HepG2 (cell line): ENCODE data around the gene VWA3A. TPM values are rescaled to one million over a fixed set of nuclear protein-coding genes. Genes with fewer than 3 reads are reported as not detected.

Experiments
- ATAC-seq: fragments of 200-7000 bp; cut with Tn5 transposase; 3 replicates; pipeline ENCODE4 v1.9.1; 2020; ENCODE audit warnings: mild to moderate bottlenecking, moderate library complexity
- BruUV-seq: library from RNA; stranded (reverse); fragments of 400-500 nt; replicated peaks from 2 replicates; lab custom pipeline; 2021; lab: Mats Ljungman, UMichigan
- CTCF ChIA-PET: fragments of 300-600 bp; formaldehyde crosslinking; extraction: SDS; loops from one replicate; lab custom pipeline; 2021; ENCODE audit warnings: low total read pairs, inconsistent platforms, low intra/inter-chr PET ratio; lab: Yijun Ruan, JAX
- POLR2A ChIA-PET: fragments of 350-600 bp; sonication (Branson Sonifier 250); formaldehyde crosslinking; loops from one replicate; lab custom pipeline; 2020; ENCODE audit warnings: antibody characterized with exemption, inconsistent platforms; lab: Yijun Ruan, JAX
- DNase-seq: peaks from one replicate; pipeline ENCODE4 v3.0.0-alpha.2; 2015; ENCODE audit warnings: low spot score
- FAIRE-seq: peaks from 3 replicates; lab custom pipeline; 2011; peaks lifted over from hg19 to GRCh38; lab: Jason Lieb, UNC
- H2AFZ ChIP-seq: one replicate; pipeline ENCODE4 v1.6.1; 2011; ENCODE audit warnings: low read length, inconsistent platforms
- H3K27ac ChIP-seq: fragments of 300-600 bp; 3 replicates; pipeline ENCODE4 v1.8.0; 2011; ENCODE audit warnings: mixed run types, mild to moderate bottlenecking, mixed read lengths, low read length, inconsistent platforms; ENCODE audit not compliant: insufficient read depth; ENCODE audit errors: extremely low read length
- H3K27me3 ChIP-seq, 2 experiments: fragments of 200-600 bp in 1 of 2; 2 replicates in 1 of 2; 3 replicates in 1 of 2; pipeline versions ENCODE4 v1.6.0 to v1.8.0; 2011; ENCODE audit warnings: low read length in 2 of 2, mild to moderate bottlenecking in 2 of 2, moderate library complexity in 2 of 2, inconsistent platforms in 1 of 2; ENCODE audit not compliant: insufficient read depth in 2 of 2, control insufficient read depth in 1 of 2
- H3K36me3 ChIP-seq, 2 experiments: fragments of 200-600 bp in 1 of 2; replicated peaks in 1 of 2; 2 replicates in 1 of 2; 3 replicates in 1 of 2; pipeline versions ENCODE4 v1.5.1 to v1.8.0; 2011; ENCODE audit warnings: low read length in 2 of 2, inconsistent platforms in 1 of 2; ENCODE audit not compliant: insufficient read depth in 2 of 2, control insufficient read depth in 1 of 2
- H3K4me1 ChIP-seq: 2 replicates; pipeline ENCODE4 v1.5.1; 2012; ENCODE audit warnings: low read length, inconsistent platforms; ENCODE audit not compliant: insufficient read depth
- H3K4me2 ChIP-seq: 2 replicates; pipeline ENCODE4 v1.6.0; 2011; ENCODE audit warnings: low read depth, low read length, inconsistent platforms
- H3K4me3 ChIP-seq, 3 experiments: fragments of 200-600 bp in 1 of 3; sonication (generic), shearing (Covaris generic) in 1 of 3; replicated peaks in 1 of 3; 2 replicates each; pipeline ENCODE4 v1.5.1; 2011 to 2016; ENCODE audit warnings: low read length in 3 of 3, inconsistent platforms in 2 of 3, low read depth in 2 of 3, mild to moderate bottlenecking in 2 of 3, control low read depth in 1 of 3, mixed read lengths in 1 of 3; ENCODE audit not compliant: insufficient read depth in 1 of 3
- H3K79me2 ChIP-seq: one replicate; pipeline ENCODE4 v1.6.1; 2011; ENCODE audit warnings: low read length, inconsistent platforms; ENCODE audit not compliant: insufficient read depth
- H3K9ac ChIP-seq: 2 replicates; pipeline ENCODE4 v1.6.0; 2011; ENCODE audit warnings: mild to moderate bottlenecking, low read depth, low read length, inconsistent platforms; ENCODE audit not compliant: insufficient read depth
- H3K9me3 ChIP-seq: 2 replicates; pipeline ENCODE4 v1.5.1; 2012; ENCODE audit warnings: mild to moderate bottlenecking, low read length
- H4K20me1 ChIP-seq: 2 replicates; pipeline ENCODE4 v1.6.0; 2011; ENCODE audit warnings: inconsistent platforms, mild to moderate bottlenecking, low read length, moderate library complexity; ENCODE audit not compliant: insufficient read depth
- ARNT ChIP-seq: fragments of 450-650 bp; IDR thresholded peaks from 2 replicates; pipeline ENCODE4 v1.6.1; 2017
- ATM ChIP-seq: fragments of 450-650 bp; IDR thresholded peaks from 2 replicates; pipeline ENCODE4 v1.7.1; 2017; ENCODE audit warnings: mild to moderate bottlenecking, borderline replicate concordance
- CSRNP2 ChIP-seq: sonication (generic); formaldehyde crosslinking; conservative IDR thresholded peaks from 2 replicates; pipeline ENCODE4 v1.8.0; 2022; ENCODE audit warnings: low read depth, missing genetic modification reagents
- FOXA1 ChIP-seq, 2 experiments: fragments of 450-650 bp in 1 of 2; sonication (generic) in 1 of 2; formaldehyde crosslinking in 1 of 2; IDR thresholded peaks; 2 replicates each; pipeline versions ENCODE4 v1.4.0 to v1.6.1; 2016 to 2020; ENCODE audit warnings: missing genetic modification reagents in 1 of 2
- FOXP1 ChIP-seq, 2 experiments: fragments of 450-650 bp in 1 of 2; IDR thresholded peaks; 2 replicates each; pipeline ENCODE4 v1.6.1; 2017 to 2018; ENCODE audit warnings: antibody characterized with exemption in 1 of 2
- IKZF1 ChIP-seq: fragments of 450-650 bp; IDR thresholded peaks from 2 replicates; pipeline ENCODE4 v1.7.1; 2016
- KAT7 ChIP-seq: IDR thresholded peaks from 2 replicates; pipeline ENCODE4 v1.6.1; 2018; ENCODE audit warnings: borderline replicate concordance, missing compliant biosample characterization
- NFE2L1 ChIP-seq: sonication (generic); formaldehyde crosslinking; IDR thresholded peaks from 2 replicates; pipeline ENCODE4 v1.4.0; 2020; ENCODE audit warnings: missing genetic modification reagents, mild to moderate bottlenecking, borderline replicate concordance
- NONO ChIP-seq, 2 experiments: fragments of 450-650 bp in 1 of 2; sonication (generic) in 1 of 2; formaldehyde crosslinking in 1 of 2; IDR thresholded peaks in 1 of 2; conservative IDR thresholded peaks in 1 of 2; 2 replicates each; pipeline versions ENCODE4 v1.6.1 to v1.8.0; 2017 to 2022; ENCODE audit warnings: mild to moderate bottlenecking in 1 of 2, missing genetic modification reagents in 1 of 2, moderate library complexity in 1 of 2
- PHB2 ChIP-seq: fragments of 450-650 bp; IDR thresholded peaks from 2 replicates; pipeline ENCODE4 v1.6.1; 2018; ENCODE audit not compliant: partially characterized antibody
- RAD51 ChIP-seq: fragments of 450-650 bp; IDR thresholded peaks from 2 replicates; pipeline ENCODE4 v1.6.1; 2016; ENCODE audit warnings: borderline replicate concordance
- TBL1XR1 ChIP-seq: fragments of 150-350 bp; IDR thresholded peaks from 2 replicates; pipeline ENCODE4 v1.6.1; 2014; ENCODE audit warnings: borderline replicate concordance, low read length; ENCODE audit not compliant: partially characterized antibody
- ZBTB40 ChIP-seq, 2 experiments: fragments of 450-650 bp in 1 of 2; sonication (generic) in 1 of 2; formaldehyde crosslinking in 1 of 2; IDR thresholded peaks; 2 replicates each; pipeline versions ENCODE4 v1.6.1 to v1.8.0; 2016 to 2022; ENCODE audit warnings: antibody characterized with exemption in 1 of 2, mild to moderate bottlenecking in 1 of 2, missing genetic modification reagents in 1 of 2
- ZSCAN9 ChIP-seq: IDR thresholded peaks from 2 replicates; pipeline ENCODE4 v1.6.1; 2016; ENCODE audit warnings: borderline replicate concordance
- in situ Hi-C: cut with HindIII; loops from 2 replicates; pipeline ENCODE4 v1.10.0; 2017; ENCODE audit warnings: low pct_unique_long_range_greater_than_20kb; ENCODE audit not compliant: extremely low pct_ligation_motif_present
- intact Hi-C: fragments of 100-400 bp; cut with micrococcal nuclease; formaldehyde crosslinking; loops from one replicate; pipeline ENCODE4 v1.10.0; 2022; ENCODE audit not compliant: unreplicated experiment
- polyA plus RNA-seq, 8 experiments: library from polyadenylated mRNA; depleted of rRNA in 3 of 8; stranded (reverse) in 7 of 8; unstranded in 1 of 8; fragments of >200 nt; fragmentation: Illumina TruSeq in 4 of 8; extraction: Trizol in 4 of 8; gene quantifications; 2 replicates each; pipeline versions ENCODE4 v1.2.1 to v1.2.3, GENCODE V29; 2011 to 2016; ENCODE audit warnings: low read depth in 4 of 8, missing spikeins in 1 of 8, mixed read lengths in 1 of 8; ENCODE audit not compliant: insufficient read depth in 1 of 8
- total RNA-seq, 5 experiments: library from RNA; depleted of rRNA; stranded (reverse); fragments of >200 nt; fragmentation: Illumina TruSeq; extraction: Trizol; gene quantifications; 2 replicates each; pipeline ENCODE4 v1.2.3, GENCODE V29; 2016; ENCODE audit warnings: low read depth in 1 of 5

The VWA3A gene
- total and polyA plus RNA-seq, 2 of the 13 experiments (the other 11 are each of a cell fraction or from before 2014, with no cell fraction given): 0.03 to 0.07 TPM

- no peaks in the 10 kb centered on the region for H4K20me1 ChIP-seq
- peaks cover 31% of the 10 kb centered on the region for H3K4me1 ChIP-seq
- DNase-seq (no peak), ATAC-seq (no peak), FAIRE-seq (peak; percentile 42)
- peaks cover 7 to 25% of the 10 kb centered on the region in 2 experiments; a peak in 4 of 5 replicates for H3K27me3 ChIP-seq
- no peak overlapping the region for H3K4me3 ChIP-seq
- no peak overlapping the region for H3K4me2 ChIP-seq
- intact Hi-C loops (no loop called here), in situ Hi-C loops (no loop called here)
- CTCF ChIA-PET: no interaction called here
- no peak overlapping the region for H2AFZ ChIP-seq
- POLR2A ChIA-PET: no interaction called here
- H3K27ac ChIP-seq: no peak overlapping the region
- no peak overlapping the region for H3K9ac ChIP-seq
- H3K79me2 ChIP-seq: no peaks in the 10 kb centered on the region
- BruUV-seq: no TSS peak
- no peaks in the 10 kb centered on the region for H3K36me3 ChIP-seq
- peaks cover under 1% of the 10 kb centered on the region; the same call in 1 of the 2 replicates for H3K9me3 ChIP-seq
- peak; percentile 29; the same call in 1 of the 2 replicates for TF ChIP-seq ZBTB40 (IDR thresholded peaks at IDR 0.05)
- TF ChIP-seq ZBTB40 (CRISPR knock-in tag; IDR thresholded peaks at IDR 0.05): no peak
- TF ChIP-seq ZSCAN9 (CRISPR knock-in tag): no peak
- TF ChIP-seq CSRNP2 (CRISPR knock-in tag): no peak
- TF ChIP-seq RAD51: no peak
- 0 out of 2 replicates have a peak, but pooled peaks have one; percentile 74 for TF ChIP-seq ARNT
- peak; percentile 81 for TF ChIP-seq PHB2
- no peak for TF ChIP-seq NFE2L1 (CRISPR knock-in tag)
- TF ChIP-seq ATM: 0 out of 2 replicates have a peak, but pooled peaks have one; percentile 13
- no peak for TF ChIP-seq KAT7 (CRISPR knock-in tag)
- 0 out of 2 replicates have a peak, but pooled peaks have one; percentile 6 for TF ChIP-seq FOXA1 (IDR thresholded peaks at IDR 0.05)
- no peak for TF ChIP-seq FOXA1 (CRISPR knock-in tag; IDR thresholded peaks at IDR 0.05)
- no peak for TF ChIP-seq TBL1XR1
- 0 out of 2 replicates have a peak, but pooled peaks have one; percentile 9 for TF ChIP-seq NONO (IDR thresholded peaks at IDR 0.05)
- TF ChIP-seq NONO (CRISPR knock-in tag; conservative IDR thresholded peaks at IDR 0.05): no peak
- TF ChIP-seq FOXP1 (IDR thresholded peaks at IDR 0.05): 0 out of 2 replicates have a peak, but pooled peaks have one; percentile 25
- TF ChIP-seq FOXP1 (CRISPR knock-in tag; IDR thresholded peaks at IDR 0.05): no peak
- TF ChIP-seq IKZF1: peak; percentile 91
Measured at GRCh38 chr16:22161401-22161800, 69.1 kb downstream of the VWA3A start.
